Gastrocnemius medialis (tissue), 4 donors: ENCODE results near the gene LTB4R2.

ENCODE experiments used
- CTCF ChIP-seq, 5 experiments: fragments of 450-650 bp in 3 of 5; fragments of 200-600 bp in 2 of 5; sonication (generic) in 2 of 5; IDR thresholded peaks in 4 of 5; conservative IDR thresholded peaks in 1 of 5; 1 replicate in 4 of 5; 2 replicates in 1 of 5; pipeline ENCODE4 v1.5.1; 2016 to 2019; ENCODE audit warnings: antibody characterized with exemption in 5 of 5, mild to moderate bottlenecking in 3 of 5, moderate library complexity in 3 of 5
- POLR2A ChIP-seq, 2 donors: fragments of 450-650 bp; IDR thresholded peaks; one replicate each; pipeline ENCODE4 v1.6.1; 2017; ENCODE audit warnings: antibody characterized with exemption in 2 of 2, mild to moderate bottlenecking in 2 of 2, moderate library complexity in 2 of 2

- TF ChIP-seq CTCF (IDR thresholded peaks at IDR 0.05 in 4 of 5, conservative IDR thresholded peaks at IDR 0.05 in 1 of 5) (no peak), POLR2A (IDR thresholded peaks at IDR 0.05) (no peak)
These were observed 38.1 kb upstream of the LTB4R2 start for GRCh38 chr14:24271834-24272263.
